HG03095 (cell line): ENCODE results near the gene HDAC3.
A peak's percentile ranks its signal among the peaks of the same experiment; 100 is the strongest.

Experiments
- ATAC-seq: cut with Tn5 transposase; IDR thresholded peaks from one replicate; pipeline ENCODE4 v1.9.1; 2021; ENCODE audit warnings: moderate library complexity; ENCODE audit not compliant: unreplicated experiment

Gene HDAC3

GRCh38 chr5:141605523-141606277, 30.9 kb downstream of the HDAC3 start:
- ATAC-seq, result peak; percentile 93

GRCh38 chr5:141603923-141604717, 32.5 kb downstream of the HDAC3 start:
- no peak for ATAC-seq

GRCh38 chr5:141602606-141603005, 34.0 kb downstream of the HDAC3 start:
- no peak for ATAC-seq

- no peak for ATAC-seq
Measured at GRCh38 chr5:141598391-141599345, 38.0 kb downstream of the HDAC3 start.

GRCh38 chr5:141597814-141598213, 38.8 kb downstream of the HDAC3 start:
- ATAC-seq, result no peak

- no peak for ATAC-seq
Measured at GRCh38 chr5:141597394-141597793, 39.3 kb downstream of the HDAC3 start.

GRCh38 chr5:141596867-141597266, 39.8 kb downstream of the HDAC3 start:
- no peak for ATAC-seq

GRCh38 chr5:141590127-141590526, 46.5 kb downstream of the HDAC3 start:
- ATAC-seq, result no peak

GRCh38 chr5:141586246-141586645, 50.4 kb downstream of the HDAC3 start:
- no peak for ATAC-seq

GRCh38 chr5:141585594-141585993, 51.1 kb downstream of the HDAC3 start:
- no peak for ATAC-seq

- ATAC-seq, result no peak
Measured at GRCh38 chr5:141574122-141574510, 62.5 kb downstream of the HDAC3 start.

- no peak for ATAC-seq
Measured at GRCh38 chr5:141573489-141574121, 63.0 kb downstream of the HDAC3 start.
